GM21619 (cell line): ENCODE measurements around the gene DLG1.
"Not testable (repeated sequence)": the region's sequence is repeated elsewhere in the genome, so short reads cannot be mapped to it uniquely, and the experiment has no call there.

Source experiments
- ATAC-seq: cut with Tn5 transposase; IDR thresholded peaks from one replicate; pipeline ENCODE4 v1.9.1; 2021; ENCODE audit not compliant: unreplicated experiment

DLG1 gene

DNA sequence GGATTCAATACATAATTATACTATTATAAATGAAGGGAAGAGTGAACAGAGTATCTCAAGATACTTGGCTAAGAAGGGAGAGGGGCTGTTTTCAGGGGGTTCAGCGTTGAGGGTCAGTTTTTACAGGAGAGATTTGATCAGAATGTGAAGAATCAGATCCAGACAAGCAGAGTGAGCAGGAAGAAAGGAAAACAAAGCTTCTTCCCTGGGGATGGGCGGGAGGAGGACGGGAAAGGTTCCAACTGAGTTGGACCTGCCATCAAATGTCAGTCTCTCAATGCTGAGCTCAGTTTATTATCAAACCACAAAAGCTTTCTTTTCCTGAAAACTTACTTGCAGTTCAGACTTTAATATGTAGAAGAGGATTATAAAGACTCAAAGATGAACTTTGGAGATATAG is 262.8 kb downstream of the DLG1 start:
- no peak for ATAC-seq

DNA sequence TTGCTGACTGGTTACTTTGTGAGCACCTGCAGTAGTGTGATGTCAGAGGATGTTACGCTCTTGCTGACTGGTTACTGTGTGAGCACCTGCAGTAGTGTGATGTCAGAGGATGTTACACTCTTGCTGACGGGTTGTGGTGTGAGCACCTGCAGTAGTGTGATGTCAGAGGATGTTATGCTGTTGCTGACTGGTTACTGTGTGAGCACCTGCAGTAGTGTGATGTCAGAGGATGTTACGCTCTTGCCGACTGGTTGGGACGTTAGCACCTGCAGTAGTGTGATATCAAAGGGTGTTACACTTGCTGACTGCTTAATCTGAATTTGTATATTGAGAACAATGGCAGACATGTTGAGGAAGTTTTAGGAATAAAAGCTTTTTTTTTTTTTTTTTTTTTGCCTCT is 263.6 kb downstream of the DLG1 start:
- not testable (repeated sequence) for ATAC-seq

DNA sequence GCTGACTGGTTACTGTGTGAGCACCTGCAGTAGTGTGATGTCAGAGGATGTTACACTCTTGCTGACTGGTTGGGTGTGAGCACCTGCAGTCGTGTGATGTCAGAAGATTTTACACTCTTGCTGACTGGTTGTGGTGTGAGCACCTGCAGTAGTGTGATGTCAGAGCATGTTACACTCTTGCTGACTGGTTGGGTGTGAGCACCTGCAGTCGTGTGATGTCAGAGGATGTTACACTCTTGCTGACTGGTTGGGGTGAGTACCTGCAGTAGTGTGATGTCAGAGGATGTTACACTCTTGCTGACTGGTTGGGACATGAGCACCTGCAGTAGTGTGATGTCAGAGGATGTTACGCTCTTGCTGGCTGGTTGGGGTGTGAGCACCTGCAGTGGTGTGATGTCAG is 264.6 kb downstream of the DLG1 start:
- ATAC-seq, result not testable (repeated sequence)

DNA sequence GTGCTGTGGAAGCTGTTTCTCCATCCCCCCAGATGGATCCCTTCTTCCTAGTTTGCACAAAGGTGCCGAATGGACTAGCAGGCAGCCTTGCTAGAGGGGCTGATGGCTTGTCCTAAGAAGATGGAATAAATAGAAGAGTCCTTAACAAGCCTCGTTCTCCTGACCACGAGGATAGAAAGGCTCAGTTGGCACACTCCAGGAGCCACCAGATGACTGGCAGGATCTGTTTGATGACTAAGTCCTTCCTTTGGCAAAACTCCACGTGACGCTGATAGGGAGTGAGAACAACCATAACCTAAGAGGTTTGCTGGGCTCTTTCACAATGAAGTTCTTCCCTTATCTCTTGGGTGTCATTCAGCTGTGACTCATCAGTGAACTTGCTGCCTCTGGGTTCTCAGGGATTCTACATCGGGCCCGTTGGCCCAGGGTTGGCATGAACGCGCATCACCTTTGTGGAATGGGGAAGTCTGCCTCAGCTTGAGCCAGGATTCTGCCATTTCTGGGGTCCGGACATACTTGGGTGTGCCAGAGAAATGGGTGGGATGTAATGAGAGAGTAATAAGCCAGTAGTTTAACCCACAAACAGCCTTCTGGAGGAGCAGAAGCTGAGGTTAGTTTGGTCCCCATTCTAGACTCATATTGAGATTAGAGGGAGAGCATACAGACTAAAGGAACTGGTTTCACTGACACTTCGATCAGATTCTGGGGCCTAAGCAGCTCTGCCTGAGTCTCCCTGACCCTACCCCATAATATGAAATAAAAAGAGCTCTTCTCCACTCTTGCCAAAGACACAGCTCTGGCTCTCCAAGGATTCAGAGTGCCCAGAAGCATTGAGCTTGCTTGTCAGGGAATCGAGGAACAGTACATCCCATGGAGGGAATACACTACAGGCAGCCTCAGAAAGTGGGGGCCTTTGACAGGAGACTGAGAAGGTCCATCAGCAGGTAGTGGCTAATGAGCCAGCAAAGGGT is 266.8 kb downstream of the DLG1 start:
- ATAC-seq, result no peak

DNA sequence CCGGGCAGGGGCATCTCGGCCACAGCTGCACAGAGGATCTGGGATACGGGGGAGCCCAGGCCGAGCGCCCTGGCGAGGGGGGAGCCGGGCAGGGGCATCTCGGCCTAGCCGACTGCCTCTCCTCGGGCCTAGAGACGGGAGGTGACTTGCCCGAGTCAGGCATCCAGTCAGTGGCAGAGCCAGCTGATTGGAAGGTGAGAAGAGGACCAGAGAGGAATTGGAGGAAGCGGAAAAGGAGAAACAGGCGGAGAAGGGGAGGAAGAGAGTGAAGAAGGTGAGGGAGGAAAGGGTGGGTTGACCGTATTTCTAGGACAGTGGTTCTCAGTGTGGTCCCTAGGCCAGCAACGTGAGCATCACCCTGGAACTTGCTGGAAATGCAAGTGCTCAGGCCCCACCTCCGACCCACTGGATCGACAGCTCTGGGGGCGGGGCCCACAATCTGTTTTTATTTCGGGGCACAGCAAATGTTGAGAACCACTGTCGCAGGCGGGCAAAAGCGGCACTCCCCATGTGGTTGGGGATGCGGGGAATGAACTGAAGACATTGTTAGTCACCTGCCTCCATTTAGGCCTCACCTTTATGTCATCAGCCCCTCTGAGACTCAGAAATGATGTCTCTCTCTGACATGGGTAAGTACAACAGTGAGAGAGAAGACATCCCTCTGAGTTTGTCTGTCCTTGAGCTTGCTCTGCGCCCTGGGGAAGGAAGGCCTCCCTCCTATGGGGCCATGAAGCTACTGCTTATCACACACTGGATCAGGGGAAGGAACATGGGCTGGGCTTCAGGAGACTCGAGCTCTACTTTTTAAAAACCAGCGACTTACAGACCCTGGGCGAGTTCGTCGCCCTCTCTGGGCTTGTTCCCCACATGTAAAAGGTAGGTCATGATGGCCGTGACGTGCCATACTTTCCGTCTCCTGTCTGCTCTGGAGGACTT is 267.8 kb downstream of the DLG1 start:
- no peak for ATAC-seq

DNA sequence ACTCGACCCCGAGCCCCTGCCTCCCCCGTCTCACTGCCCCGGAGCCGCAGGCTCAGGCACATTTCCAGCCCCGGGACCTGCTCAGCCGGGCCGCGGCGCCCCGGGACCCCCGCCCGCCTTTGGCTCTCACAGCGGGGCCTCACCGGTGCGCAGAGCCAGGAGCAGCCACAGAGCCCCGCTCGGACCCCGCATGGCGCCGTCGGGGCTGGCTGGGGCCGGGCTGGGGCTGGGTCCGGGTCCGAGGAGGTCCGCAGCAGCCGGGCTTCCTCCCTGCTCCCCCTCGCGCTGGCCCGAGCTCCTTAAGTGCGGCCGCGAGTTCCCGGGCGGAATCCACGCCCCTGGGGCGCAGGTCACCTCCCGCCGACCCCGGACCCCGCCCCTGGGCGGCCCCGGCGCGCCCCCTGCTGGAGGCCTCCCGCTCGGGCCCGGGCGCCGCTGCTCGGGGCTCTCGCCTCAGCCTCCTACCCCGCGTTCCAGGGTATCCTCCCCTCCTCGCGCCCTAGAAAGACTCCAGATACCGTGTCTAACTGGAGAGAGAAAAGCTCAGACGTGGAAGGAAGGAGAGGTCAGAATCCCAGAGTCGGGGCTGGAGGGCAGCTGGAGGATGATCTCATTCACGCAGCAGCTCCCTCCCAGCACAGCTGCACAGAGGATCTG is 268.8 kb downstream of the DLG1 start, which contains the start of gene MELTF:
MELTF (minus strand) TSS at position 307 of the 657 bp plus-strand sequence; CDS start at position 192, 115 bp downstream.
- ATAC-seq, result peak; percentile 63

DNA sequence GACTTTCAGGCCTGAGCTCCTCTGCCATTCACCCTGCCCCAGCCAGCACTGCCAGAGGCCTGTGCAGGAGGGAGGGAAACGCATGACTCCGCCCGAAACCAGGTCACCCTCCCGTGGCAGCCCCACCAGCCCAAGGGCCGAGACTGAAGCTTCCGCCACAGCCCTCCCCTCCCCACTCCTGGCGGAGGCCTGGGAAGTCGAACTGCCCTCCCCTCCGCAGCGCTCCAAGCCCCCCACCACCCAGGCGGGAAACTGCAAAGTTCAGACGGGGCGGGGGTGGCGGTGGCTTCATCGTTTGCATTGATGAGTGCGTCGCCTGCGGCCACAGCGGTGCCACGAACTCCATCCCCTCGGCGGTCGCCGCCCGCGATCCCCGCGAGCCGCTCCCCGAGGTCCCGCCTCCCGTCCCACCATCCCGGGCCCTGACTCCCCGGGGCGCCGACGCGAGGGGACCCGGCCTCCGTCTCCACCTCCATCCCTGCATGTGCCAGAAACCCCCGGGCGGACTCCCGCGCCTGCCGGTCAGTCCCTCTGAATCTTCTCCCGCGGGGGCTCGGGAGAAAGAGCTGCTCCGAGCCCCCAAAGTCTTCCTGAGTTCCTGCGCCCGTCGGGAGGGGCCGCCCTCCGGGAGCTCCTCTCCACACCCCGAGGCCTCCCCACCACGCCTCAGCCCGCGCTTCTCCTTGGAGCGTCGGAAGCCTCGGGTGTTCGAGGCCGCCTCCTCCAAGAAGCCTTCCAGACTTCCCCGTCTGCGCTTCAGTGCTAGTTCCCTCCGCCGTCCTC is 269.5 kb downstream of the DLG1 start:
- no peak for ATAC-seq

DNA sequence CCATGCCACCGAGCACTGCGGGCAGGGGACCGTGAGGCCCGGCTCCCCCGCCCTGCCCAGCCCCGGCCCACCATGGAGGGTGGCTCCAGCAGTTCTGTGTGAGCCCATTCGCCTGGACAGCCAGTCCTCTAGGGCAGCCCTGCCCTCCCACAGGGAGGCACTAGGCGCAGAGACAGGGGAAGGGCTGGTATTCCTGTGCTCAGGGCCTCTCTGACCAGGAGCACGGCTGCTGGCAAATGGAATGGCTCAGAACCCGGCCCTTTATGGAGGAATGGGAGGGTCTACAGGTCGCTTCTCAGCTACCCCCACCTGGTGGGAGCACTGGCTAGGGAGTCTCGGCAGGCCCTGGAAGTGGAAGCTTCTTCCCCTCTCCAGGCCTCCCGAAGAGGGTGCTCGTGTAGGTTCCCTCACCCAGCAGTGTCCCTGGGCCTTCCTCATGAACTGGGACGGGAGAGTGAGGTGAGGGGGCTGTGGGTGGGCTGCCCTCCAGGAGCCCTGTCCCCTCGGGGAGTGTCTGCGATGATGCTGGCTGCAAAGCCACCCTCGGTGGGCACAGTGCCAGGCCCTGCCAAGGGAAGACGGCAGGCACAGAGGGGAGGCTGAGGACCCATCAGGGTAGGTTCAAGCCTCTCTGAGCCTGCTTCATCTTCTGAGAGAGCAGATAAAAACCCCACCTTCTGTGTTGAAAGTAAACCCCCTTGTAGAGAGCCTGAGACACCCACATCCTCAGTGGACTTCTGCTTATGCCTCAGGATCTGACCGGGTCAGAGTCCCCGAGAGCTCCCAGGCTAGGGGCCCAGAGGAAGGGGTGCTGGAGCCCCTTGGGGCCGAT is 270.3 kb downstream of the DLG1 start:
- no peak for ATAC-seq

DNA sequence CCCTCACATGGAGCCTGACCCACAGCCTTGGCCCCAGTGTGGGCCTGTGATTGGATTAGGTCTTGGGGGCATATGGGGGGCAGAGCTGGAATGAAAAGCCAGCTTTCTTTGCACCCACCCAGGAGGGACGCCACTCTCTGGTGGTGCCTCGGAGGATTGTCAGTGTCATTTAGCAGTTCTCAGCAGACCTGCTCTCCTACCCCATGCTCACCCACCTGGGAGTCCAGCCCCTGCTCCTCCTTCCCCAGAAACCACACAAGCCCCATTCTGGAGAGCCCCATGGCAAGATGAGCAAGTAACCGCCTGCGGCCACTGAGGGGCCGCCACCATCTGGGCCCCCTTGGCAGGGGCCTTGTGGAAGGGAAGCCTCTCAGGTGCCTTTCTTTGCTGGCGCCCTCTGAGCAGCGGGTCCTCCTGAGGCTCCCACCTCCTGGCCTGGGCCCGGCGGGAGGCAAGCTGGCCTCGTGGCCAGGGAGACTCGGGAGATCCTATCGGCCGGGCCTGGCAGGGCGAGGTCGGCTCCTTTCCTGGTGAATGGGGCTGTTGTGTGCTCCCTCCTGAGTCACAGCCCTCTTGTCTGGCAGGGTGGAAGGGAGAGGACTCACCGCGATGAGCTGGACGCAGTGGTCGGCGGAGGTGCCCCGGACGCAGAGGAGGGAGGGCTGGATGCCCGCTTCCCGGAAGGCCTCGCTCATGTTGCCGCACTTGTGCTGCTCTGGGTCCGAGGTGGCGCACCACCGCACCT is 271.1 kb downstream of the DLG1 start:
- no peak for ATAC-seq

DNA sequence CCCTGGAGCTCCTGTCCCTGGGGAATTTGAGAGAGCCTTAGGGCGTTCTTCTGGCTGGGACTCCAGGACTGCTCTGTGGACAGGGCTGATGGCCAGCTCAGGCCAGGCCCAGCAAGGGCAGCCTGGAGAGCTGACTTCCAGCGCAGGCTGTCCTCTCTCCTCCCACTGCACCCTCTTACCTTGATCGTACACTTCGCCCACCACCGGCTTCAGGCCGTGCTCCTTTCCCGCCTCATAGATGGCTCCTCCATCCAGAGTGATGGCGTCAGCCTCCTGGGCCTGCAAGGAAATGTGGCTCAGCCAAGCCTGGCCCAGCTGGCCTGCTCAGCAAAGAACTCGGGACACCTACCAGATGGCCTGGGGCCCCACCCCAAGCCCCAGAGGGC is 271.9 kb downstream of the DLG1 start:
- no peak for ATAC-seq

DNA sequence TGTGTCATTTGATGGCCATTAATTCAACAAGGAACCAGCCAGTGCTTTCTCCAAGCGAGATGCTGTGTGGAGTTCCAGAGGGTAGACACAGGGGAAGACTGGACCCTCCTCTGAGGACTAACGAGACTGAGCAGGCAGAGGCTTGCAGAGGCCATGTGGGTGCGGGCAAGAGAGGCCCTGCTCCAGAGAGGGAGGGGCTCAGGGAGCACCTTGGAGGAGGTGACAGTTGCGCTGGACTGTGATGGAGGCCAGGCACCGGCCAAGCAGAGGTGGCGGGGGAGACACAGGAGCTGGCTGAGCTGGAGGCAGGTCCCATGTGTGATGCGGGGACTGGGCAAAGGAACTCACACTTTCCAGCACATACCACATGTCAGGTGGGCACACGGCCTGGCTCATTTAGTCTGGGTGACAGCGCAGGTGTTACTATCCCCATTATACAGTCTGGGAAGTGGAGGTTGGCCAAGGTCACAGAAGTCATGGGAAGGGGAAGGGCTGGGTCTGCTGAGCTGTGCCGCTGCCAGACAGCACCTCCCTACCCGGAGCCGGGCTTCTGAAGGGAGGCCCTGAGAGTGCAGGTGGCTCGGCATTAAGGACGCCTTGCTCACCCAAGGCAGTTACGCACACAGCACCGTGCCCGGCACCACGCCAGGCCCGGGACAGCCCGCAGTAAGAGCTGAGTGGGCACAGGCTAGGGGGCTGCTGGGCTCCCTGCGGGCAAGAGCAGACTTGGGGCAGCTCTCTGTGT is 272.5 kb downstream of the DLG1 start:
- no peak for ATAC-seq

DNA sequence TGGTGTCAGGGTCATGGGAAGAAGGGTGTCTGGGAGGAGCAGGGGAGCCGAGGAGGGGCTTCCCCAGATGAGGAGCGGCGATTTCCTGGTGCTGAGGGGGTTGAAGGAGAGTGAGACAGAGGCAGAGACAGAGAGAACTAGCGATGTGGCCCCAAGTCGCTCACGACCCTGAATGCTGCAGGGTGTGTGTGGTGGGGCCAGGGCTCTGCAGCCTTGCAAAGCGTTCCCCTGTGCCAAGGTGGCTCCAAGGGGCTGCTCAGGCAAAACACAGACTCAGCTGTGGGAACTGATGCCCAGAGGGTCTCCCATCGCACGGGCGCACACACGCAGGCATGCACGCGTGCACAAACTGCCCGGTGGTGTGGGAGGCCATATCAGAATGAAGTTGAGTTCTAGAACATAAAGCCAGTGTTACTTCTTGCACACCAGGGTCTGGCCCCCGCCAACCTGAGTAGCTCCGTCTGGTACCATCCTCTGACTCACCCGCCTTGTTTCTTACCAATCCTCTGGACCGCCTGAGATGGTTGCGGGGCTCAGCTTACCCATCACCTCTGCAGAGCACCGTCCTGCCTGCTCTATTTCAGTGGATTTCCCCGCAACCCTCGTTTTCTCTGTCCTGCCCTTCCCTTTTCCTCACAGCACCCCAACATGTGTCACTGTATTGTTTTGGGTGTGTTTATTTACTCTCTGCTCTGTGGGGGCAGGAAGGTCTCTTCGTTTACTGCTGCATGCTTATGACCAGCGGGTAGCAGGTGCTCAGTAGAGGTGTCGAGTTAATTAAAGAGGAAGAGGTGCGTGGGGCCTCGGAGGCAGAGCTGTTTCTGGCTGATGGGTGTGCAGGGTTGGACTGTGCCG is 273.3 kb downstream of the DLG1 start:
- no peak for ATAC-seq

DNA sequence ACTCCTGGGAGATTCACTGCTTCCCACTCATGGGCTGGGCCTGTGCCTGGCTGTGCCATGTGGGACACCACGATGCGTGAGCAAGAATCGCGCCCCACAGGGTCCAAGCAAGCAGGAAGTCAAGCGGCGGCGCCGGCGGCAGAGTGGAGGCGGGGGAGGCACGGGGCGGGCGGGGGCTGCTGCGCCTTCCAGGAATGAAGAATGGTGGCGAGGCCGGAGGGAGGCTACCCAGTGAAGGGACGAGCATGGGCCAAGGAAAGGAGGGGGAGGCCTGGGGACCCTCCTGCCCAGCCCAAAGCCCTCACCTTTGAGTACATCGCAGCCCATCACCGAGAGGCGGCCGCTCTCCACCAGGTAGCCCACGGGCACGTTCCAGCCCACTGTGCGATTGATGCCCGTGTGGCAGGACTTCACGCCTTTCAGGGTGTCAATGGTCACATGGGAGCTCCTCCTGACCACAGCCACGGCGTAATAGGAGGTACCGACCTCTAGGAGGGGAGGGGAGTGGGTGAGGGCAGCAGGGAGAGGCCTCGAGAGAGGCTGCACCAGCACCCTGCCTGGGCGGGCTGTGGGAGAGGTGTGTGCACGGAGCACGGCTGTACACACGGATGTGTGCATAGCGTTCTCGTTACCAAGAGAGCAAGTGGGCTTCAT is 274.3 kb downstream of the DLG1 start:
- ATAC-seq, result no peak

DNA sequence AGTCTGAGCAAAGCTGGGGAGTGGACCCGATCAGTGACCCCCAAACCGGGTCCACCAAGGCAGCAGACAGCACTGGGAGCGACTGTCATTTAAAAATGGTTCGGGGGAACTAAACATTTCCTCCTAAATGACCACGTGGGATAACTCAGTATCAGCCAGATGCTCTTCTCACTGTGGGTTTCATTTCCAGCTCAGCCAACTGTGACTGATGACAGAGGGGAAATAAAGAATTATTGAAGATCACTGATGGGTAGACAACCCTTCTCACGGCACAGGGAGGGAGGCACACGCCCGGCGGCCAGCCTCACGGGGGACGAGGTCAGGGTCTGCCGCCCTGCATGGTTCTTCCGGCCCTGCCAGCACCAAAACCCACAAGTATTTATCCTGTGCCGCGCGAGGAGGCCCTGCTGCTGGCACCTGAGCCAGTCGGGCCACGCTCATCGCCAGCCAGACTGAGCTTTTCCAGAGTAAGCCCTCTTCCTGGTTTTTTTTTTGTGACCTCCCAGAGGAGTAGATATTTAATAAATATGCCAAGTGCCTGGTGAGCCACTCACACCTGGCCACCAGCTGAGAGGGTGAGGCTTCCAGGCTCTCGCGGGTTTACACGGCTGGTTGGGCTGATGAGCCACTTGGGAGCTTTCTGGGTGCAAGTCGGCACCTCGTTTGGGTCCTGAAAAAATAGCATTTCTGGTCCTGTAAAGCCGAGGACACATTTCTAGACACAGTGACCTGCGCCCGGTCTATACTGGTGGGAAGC is 275.0 kb downstream of the DLG1 start:
- no peak for ATAC-seq

DNA sequence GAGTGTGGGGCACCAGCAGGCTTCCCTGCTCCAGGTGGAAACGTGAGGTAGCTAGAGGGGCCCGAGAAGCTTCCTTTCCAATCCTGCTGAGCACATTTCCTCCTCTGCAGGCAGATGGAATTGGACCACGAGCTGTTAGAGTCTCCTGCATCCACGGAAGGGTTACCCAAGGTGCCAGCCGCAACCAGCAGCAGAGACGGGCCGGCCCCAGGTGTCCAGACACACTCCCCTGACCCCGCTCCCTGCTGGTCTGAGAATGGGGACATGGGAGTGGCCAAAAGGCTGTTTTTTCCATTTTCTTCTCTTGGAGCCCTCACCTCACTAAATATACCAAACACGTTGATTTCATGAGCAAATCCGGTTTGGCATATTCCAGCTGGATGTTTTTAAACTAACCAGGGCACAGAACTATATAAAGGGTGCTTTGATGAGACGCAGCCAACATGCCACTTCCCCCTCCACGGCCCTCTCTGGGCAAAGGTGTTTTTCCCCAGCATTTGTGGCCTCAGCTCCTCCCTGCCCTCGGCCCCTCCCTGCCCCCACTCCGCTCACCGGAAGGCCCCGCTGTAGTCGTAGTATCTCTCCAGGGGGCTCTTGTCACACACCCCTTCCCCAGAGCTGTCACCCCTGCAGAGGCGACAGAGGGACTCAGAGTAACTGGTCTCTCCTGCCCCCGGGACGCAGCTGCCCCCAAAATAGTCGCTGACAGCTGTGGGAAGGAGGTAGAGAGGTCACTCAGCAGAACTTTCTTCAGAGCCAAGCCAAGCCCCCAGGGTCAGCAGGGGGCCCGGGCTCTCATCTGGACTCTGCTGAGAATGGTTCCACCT is 275.8 kb downstream of the DLG1 start:
- no peak for ATAC-seq
